Stimulated activated CD4-positive, alpha-beta T cell treated with anti-CD3 and anti-CD28 coated beads, Interleukin-15, amount 100 ng/mL, for 1 hour (primary cell): Measurements from ENCODE around the gene CENPM.
A peak's percentile ranks its signal among the peaks of the same experiment; 100 is the strongest.
"Not testable (repeated sequence)": the region's sequence is repeated elsewhere in the genome, so short reads cannot be mapped to it uniquely, and the experiment has no call there.

ENCODE experiments used
- DNase-seq, 2 donors: peaks; one replicate each; pipeline ENCODE4 v3.0.0-alpha.2; 2020; ENCODE audit warnings: low read depth in 1 of 2, low spot score in 1 of 2

The CENPM gene

DNA sequence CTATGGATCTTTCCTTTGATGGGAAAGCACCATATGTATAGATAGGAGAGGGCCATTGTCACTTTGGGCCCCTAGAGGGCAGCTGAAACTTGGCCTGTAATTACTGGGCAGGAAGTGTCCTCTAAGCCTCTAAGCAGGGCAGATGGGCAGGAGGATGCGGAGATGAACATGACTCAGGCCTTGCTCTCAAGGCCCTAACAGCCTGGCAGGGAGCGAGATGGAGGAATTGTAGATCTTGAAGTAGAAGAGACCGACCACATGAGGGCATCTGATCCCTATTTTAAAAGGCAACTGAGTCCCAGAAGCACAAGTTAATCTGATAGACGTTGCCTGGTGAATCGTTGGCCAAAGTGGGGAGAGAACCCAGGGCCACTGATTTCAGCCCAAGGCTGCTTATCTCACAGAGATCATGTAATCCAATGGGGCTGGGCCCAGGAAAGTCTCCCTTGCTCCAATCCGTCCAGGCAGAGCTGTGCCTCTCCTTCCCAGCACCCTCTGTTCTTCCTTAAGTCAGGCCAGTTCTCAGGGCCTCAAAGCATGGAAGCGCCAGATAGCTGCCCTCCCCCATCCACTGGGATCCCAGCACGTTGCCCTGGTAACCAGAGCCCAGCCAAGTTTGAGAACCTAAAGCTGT lies 19.8 kb upstream of the CENPM start:
- no peak for DNase-seq

GRCh38 chr22:41966225-41966606 lies 19.3 kb upstream of the CENPM start:
- no peak for DNase-seq

DNA sequence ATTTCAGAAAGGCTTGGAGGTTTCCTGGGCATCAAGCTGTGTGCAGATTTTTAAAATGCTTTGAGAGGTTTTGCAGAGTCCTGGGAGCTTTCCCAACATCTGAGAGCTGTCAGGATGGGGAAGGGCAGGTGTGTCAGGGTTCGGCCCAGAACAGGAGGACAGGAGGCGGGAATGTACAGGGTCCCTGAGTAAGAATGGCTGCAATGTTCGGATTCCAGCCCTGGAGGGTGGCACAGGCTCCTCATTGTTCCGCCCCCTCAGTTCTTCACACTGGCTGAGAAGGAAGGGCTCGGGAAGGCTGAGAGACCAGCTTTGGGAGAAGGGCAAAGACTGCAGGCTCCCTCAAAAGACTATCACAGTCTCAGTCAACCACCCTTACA lies 17.1 kb upstream of the CENPM start:
- no peak for DNase-seq

DNA sequence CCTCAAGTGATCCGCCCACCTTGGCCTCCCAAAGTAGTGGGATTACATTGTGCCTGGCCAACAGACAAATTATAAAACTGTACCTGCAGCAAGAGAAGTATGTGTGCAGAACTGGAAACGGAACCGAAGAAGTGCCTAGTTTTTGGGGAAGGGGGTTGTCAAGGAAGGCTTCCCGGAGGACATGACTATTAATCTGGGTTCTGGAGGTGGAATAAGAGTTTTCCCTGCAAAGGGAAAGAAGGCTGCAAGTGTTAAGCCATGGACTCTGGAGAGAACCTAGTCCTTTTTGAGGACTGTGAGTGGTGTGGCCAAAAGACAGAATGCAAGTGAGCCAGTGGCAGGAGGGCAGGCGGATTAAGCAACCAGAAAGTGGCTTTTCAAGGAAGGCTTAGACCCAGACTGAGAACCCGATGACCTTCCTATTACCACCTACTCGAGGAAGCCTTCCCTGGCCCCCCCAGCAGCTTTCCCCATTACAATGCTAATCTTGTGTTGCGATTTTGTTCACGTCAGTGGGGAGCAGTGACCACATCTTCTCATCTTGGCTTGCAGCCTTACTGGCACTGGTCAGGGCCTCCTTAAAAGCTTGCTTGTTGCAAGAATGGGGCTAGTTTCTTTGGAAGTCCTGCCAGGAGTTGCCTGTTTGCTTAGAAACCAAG lies 16.6 kb upstream of the CENPM start:
- DNase-seq = no peak

DNA sequence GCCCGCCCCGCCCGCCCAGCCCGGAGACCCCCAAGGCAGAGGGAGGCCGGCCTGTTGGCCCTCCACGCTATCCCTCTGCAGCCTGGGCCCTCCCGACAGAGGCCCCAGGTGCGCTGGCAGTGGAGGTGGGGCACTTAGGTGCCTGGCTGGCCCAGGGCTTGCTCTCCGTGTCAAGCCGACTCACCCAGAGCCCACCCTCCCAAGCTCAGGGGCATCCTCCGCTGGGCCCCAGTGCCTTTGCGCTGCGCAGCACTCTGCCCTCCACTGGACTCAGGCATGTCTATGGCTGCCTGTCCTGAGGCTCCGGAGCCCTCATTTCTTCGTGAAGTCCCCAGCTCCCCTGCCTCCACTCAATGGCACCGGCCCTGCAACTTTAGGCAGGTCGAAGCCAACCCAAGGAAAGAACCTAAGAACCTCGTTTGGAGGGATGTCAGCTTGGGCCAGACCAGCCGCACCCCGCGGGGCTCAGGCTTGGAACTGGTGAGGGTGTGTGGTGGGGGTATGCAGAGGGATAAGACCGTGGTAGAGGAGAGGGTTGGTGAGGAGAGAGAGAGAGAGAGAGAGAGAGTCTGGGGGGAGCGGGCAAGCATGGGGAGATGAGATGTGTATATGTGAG lies 11.1 kb upstream of the CENPM start:
- DNase-seq = no peak

GRCh38 chr22:41952713-41953112 lies 5.8 kb upstream of the CENPM start:
- no peak for DNase-seq

DNA sequence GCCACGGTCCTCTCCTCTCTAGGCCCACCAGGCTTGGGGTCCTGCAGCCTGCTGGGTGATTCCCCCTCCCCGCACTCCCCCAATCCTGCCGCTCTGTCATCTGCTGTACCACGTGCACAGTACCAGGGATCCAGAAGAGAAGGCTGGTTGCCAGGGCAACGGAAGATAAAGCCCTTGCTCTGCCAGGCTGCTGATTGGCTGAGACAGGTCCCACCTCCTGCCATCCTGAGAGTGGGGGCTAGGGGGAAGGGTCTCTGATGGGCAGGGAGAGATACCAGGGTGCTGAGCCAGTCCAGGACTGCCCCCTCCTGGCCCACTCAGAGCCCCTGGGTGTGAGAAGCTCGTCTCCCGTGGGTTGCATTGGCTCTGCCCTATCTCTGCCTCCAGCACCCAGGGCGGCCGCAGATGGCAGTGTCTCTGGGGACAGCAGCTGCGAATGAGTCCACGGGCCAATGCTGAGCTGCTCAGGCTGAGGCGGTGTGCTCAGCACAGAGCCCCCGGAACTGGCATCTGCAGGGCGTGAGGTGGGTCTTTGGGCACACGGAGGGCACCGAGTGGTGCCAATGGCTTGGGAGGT lies 5.0 kb upstream of the CENPM start, which contains the start of gene SMIM45:
TSS of gene SMIM45 (plus strand) at position 253 of the 577 bp plus-strand sequence.
- DNase-seq = no peak

DNA sequence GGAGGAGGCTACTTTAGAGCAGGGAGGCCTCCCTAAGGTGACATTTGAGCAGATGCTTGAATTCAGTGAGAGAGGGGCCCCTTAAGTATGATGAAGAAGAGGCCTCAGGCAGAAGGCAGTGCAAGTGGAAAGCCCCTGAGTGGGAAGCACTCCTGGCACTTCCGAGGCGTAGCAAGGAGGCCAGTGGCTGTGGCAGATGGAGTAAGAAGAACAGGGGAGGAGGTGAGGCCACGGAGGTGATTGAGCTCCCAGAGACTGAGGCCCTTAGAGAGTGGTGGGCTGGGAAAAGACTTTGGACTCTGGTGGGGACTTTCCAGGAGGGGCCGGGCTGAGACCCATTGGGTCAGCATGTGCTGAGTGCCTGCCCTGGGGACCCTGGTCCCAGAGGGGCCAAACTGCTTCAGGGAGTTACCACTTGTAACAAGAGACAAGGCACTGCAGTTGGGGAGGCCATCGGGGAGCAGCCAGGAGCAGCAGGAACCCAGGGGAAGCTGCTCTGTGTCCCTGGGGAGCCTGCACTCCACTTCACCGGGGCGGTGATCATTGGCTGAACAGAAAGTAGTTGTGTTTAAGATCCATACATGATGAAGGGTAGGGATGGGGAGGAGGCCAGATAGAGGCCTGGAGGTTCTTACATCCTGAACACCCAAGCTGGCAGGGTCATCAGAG lies 2.5 kb upstream of the CENPM start:
- DNase-seq = no peak

- not testable (repeated sequence) for DNase-seq
Observed at GRCh38 chr22:41948928-41949296, 2.0 kb upstream of the CENPM start.

DNA sequence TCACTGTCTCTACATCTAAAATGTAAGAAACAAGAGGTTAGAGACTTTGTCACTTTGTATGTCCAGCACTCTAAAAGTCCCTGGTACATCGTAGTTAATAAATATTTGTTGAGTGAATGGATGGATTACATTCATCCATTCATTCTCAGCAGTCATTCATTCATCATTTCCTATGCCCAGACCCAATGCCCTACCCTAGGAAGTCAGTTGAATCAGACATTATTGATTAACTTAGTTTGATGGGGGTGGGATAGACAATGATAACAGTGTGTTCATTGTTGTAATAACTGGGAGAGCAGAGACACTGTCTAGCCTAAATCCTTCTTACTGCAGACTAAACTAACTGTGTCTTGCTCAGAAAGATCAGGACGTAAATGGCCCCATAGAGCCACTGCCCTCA lies 1.2 kb upstream of the CENPM start:
- no peak for DNase-seq

- DNase-seq = no peak
Observed at GRCh38 chr22:41947424-41948080, 600 bp upstream of the CENPM start.

- no peak for DNase-seq
Observed at GRCh38 chr22:41943661-41944209, 3.2 kb downstream of the CENPM start.

GRCh38 chr22:41940832-41941765 lies 5.9 kb downstream of the CENPM start:
- peak; percentile 73 to 78 for DNase-seq

GRCh38 chr22:41939981-41940831 lies 6.7 kb downstream of the CENPM start:
- peak; percentile 78 to 87 for DNase-seq

GRCh38 chr22:41936894-41937169 lies 10.1 kb downstream of the CENPM start:
- DNase-seq = no peak

GRCh38 chr22:41935509-41935908 lies 11.4 kb downstream of the CENPM start:
- DNase-seq = no peak

GRCh38 chr22:41935015-41935351 lies 12.0 kb downstream of the CENPM start:
- no peak for DNase-seq

DNA sequence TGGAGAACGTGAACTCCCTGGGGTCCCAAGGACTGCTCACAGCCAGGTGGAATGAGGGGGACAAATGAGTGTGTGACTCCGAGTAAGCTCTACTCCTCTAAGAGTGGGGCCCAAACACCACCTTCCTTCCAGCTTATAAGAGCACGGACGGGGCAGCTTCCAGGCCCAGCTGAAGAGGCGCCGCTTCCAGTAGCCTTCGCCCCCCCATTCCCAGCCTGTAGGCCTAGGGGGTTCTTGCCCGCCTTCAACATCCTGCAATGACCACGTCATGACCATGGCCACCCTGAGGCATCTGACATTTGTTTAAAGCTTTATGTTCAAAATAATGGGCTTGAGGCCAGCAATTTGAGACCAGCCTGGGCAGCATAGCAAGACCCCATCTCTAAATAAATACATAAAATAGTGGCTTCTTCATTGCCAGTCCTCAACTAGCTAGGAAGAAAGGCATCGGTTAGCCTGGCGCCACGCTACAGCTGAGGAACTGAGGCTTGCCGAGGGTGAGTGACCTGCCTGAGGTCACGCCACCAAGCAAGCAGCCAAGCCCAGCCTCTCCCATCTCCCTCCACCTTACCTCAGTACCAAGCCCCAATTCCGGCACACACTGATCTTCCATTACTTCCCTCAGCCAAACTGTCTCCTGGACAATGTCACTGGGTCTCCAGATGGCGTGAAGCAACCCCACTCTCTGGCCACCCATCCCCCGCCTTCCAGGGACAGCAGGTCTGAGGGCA lies 12.5 kb downstream of the CENPM start:
- DNase-seq = no peak
